Osteocyte (in vitro differentiated cells): ENCODE data around the gene LZIC. TPM values are rescaled to one million over a fixed set of nuclear protein-coding genes. Genes with fewer than 3 reads are reported as not detected.

ENCODE experiments used
- DNase-seq: peaks from one replicate; pipeline ENCODE4 v3.0.0; 2021; ENCODE audit warnings: mixed read lengths; ENCODE audit not compliant: unreplicated experiment; ENCODE audit errors: extremely low spot score
- H3K27ac Mint-ChIP-seq: one replicate; pipeline ENCODE4 v1.8.0; 2021; ENCODE audit warnings: mild to moderate bottlenecking, mixed read lengths; ENCODE audit not compliant: unreplicated experiment
- H3K27me3 Mint-ChIP-seq: one replicate; pipeline ENCODE4 v1.8.0; 2021; ENCODE audit warnings: mixed read lengths; ENCODE audit not compliant: unreplicated experiment
- H3K36me3 Mint-ChIP-seq: one replicate; pipeline ENCODE4 v1.8.0; 2021; ENCODE audit warnings: mixed read lengths; ENCODE audit not compliant: unreplicated experiment
- H3K4me1 Mint-ChIP-seq: one replicate; pipeline ENCODE4 v1.8.0; 2021; ENCODE audit warnings: mixed read lengths; ENCODE audit not compliant: unreplicated experiment
- H3K4me3 Mint-ChIP-seq: one replicate; pipeline ENCODE4 v1.8.0; 2021; ENCODE audit warnings: mild to moderate bottlenecking, moderate library complexity, mixed read lengths; ENCODE audit not compliant: unreplicated experiment
- H3K9me3 Mint-ChIP-seq: one replicate; pipeline ENCODE4 v1.8.0; 2021; ENCODE audit warnings: mixed read lengths; ENCODE audit not compliant: unreplicated experiment
- total RNA-seq: library from RNA; stranded (reverse); gene quantifications from 2 replicates; pipeline ENCODE4 v1.2.1, GENCODE V29; 2021
- TF ChIP-seq, protein P1 (sequence below): fragments of 200-600 bp; sonication (generic); IDR thresholded peaks from 2 replicates; pipeline ENCODE4 v1.5.0; 2021; ENCODE audit warnings: antibody characterized with exemption, mild to moderate bottlenecking, moderate library complexity

Gene LZIC
- total RNA-seq, 1 donor from 2014 or later: 28.6 TPM

DNA sequence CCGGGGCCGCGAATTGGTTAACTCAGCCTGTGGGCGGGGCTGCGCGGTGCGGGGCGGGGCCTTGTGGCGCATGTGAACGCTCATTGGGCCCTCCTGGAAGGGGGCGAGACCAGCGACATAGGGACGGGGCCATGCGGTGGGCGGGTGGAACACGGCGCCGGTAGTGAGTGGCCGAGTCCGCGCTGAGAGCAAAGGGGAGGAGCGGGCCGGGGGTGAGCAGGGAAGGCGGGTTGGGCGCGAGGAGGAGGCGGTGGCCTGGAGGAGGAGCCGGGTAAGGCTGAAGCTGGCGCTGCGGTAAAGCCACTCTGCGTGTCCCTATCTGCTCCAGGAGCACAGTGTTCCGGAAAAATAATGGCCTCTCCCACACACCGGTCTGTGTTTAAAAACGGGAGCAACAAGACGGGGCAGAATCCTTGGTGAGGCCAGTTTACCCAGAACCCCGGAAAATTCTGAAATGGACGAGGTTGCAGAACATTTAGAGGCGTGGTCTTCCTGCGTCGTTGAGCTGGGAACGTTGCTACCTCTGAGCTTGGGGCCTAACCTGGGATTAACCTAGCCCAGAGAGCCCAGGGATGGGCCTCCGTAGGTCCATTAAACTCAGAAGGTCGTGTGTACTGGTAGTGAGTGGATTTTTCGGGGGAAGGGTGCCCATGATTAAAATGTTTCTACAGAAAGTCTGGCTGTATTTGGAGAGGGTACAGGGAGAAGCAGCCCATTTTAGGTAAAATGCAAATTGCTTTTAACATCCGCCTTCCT lies 32.6 kb downstream of the LZIC start:
- Mint-ChIP-seq H3K27ac (peak overlapping the region; percentile 98), H3K4me1 (peaks cover 23% of the 10 kb centered on the region), H3K4me3 (peak overlapping the region; percentile 93), H3K27me3 (no peaks in the 10 kb centered on the region), H3K9me3 (no peaks in the 10 kb centered on the region), H3K36me3 (peaks cover 2% of the 10 kb centered on the region)
- DNase-seq: peak; percentile 100
- TF ChIP-seq, protein P1, sequence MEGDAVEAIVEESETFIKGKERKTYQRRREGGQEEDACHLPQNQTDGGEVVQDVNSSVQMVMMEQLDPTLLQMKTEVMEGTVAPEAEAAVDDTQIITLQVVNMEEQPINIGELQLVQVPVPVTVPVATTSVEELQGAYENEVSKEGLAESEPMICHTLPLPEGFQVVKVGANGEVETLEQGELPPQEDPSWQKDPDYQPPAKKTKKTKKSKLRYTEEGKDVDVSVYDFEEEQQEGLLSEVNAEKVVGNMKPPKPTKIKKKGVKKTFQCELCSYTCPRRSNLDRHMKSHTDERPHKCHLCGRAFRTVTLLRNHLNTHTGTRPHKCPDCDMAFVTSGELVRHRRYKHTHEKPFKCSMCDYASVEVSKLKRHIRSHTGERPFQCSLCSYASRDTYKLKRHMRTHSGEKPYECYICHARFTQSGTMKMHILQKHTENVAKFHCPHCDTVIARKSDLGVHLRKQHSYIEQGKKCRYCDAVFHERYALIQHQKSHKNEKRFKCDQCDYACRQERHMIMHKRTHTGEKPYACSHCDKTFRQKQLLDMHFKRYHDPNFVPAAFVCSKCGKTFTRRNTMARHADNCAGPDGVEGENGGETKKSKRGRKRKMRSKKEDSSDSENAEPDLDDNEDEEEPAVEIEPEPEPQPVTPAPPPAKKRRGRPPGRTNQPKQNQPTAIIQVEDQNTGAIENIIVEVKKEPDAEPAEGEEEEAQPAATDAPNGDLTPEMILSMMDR: no peak

DNA sequence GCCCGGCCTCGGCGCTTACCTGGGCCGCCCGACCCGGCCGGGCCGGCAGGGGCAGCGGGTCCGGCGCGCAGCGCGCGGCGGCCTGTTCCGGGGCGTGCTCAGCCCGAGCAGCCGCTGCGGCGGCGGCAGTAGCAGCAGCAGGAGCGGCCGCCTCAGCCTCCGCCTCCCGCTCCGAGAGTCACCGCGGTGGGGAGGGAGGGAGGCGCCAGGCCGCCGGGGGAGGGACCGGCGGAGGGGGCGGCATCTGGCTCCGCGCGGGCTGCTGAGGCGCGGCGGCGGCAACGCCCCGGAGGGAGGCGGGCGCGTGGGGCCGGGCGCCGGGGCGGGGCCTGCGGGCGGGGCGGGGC lies 33.1 kb downstream of the LZIC start, which contains the start of gene CTNNBIP1:
TSS of gene CTNNBIP1 (minus strand) at position 194 of the 347 bp plus-strand sequence. CDS start 38,205 bp downstream, outside the sequence.
- Mint-ChIP-seq H3K27ac (peak within 1 kb of the TSS; percentile 98), H3K27me3 (no peaks in the 10 kb centered on the region), H3K9me3 (no peaks in the 10 kb centered on the region), H3K4me1 (peaks cover 27% of the 10 kb centered on the region), H3K4me3 (peak within 1 kb of the TSS; percentile 93), H3K36me3 (peaks cover 2% of the 10 kb centered on the region)
- no peak for DNase-seq
- TF ChIP-seq, protein P1: no peak

DNA sequence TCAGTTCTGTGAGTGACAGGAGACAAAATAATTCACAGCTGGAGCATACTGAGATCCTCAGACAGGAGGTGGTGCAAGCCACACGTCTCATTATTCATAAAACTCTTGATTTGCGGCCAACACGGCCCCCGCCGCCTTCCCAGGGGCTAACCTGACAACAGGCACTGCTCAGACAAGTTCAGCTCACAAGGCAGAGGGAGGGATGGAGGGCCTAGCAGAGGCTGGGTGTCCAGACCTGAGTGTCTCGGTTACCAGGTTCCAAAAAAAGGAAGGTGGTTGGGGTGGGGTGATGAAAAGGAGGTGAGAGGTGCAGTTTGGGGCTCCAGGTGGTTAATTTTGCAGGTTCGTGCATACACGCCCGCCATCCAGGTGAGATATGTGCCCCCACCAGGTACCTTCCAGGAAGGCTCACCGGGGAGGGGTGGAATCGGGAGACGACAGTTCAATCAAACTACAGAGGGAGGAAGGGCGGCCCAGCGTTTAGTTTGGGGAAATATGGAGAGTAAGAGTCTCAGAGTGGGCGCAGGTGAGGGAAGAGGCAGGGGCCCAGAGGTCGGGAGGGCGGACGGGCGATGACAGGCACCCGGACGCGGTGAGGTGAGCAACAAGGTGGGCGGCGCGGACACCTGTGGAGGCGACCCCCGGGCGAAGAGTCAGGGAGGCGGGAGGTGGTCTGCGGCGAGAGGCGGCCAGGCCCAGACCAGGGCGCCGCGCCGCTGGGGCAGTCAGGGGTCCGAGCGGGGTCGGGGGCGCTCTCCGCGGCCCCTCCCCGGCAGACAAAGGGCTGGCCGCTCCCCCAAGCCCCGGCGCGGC lies 33.8 kb downstream of the LZIC start:
- peak overlapping the region; percentile 76 for H3K27ac Mint-ChIP-seq
- H3K27me3 Mint-ChIP-seq: no peaks in the 10 kb centered on the region
- DNase-seq: no peak
- peaks cover 2% of the 10 kb centered on the region for H3K36me3 Mint-ChIP-seq
- no peaks in the 10 kb centered on the region for H3K9me3 Mint-ChIP-seq
- TF ChIP-seq, protein P1: no peak
- H3K4me3 Mint-ChIP-seq: peak overlapping the region; percentile 90
- peaks cover 33% of the 10 kb centered on the region for H3K4me1 Mint-ChIP-seq

DNA sequence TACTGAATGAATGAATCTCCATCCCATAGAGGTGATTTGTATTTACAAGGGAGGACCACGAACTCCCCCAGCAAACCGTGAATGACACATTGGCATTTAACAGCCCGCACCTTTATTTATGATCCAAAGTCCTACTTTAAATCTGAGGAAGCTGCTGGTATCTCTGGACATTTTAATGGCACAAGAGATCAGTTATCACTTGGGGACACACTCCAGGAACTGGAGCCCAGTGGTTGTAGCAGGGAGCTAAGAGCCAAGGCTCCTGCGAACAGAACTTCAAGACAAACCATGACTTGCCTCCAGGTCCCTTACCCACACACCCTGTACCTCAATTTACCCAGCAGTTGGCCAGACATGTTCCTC lies 34.3 kb downstream of the LZIC start:
- H3K27me3 Mint-ChIP-seq: no peaks in the 10 kb centered on the region
- TF ChIP-seq, protein P1: no peak
- peak overlapping the region; percentile 90 for H3K4me3 Mint-ChIP-seq
- no peaks in the 10 kb centered on the region for H3K9me3 Mint-ChIP-seq
- peaks cover 2% of the 10 kb centered on the region for H3K36me3 Mint-ChIP-seq
- peak overlapping the region; percentile 76 for H3K27ac Mint-ChIP-seq
- H3K4me1 Mint-ChIP-seq: peaks cover 34% of the 10 kb centered on the region
- no peak for DNase-seq

DNA sequence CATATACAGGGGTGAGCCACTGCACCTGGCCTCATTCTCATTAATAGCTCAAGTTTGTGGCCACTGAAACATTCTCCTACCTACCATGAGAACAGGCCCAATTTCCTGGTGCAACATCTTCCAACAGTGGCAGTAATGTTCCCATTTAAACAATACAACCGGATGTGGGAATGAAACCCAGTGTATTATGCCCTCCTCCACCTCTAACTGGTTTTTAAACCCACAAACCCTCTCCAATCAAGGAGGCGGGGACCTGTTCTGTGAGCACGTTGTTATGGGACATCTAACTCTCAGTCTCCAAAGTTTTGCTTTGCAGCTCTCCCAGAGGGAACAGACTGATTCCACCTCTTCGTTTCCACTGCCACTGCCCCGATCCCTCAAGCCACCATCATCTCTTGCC lies 35.8 kb downstream of the LZIC start:
- DNase-seq: no peak
- TF ChIP-seq, protein P1: no peak
- peaks cover 33% of the 10 kb centered on the region for H3K4me1 Mint-ChIP-seq
- no peak overlapping the region for H3K27ac Mint-ChIP-seq
- H3K4me3 Mint-ChIP-seq: no peak overlapping the region
- H3K27me3 Mint-ChIP-seq: no peaks in the 10 kb centered on the region
- peaks cover 2% of the 10 kb centered on the region for H3K36me3 Mint-ChIP-seq
- H3K9me3 Mint-ChIP-seq: no peaks in the 10 kb centered on the region
